Gastrocnemius medialis (tissue), 4 donors: ENCODE results near the gene HMX1. TPM values are rescaled to one million over a fixed set of nuclear protein-coding genes. Genes with fewer than 3 reads are reported as not detected.

Source experiments
- ATAC-seq, 2 donors: fragments of 150-250 bp; one replicate each; pipeline ENCODE4 v1.9.1; 2016
- DNase-seq, 2 donors: peaks; one replicate each; pipeline ENCODE4 v3.0.0-alpha.2; 2019
- H3K27ac ChIP-seq, 4 donors: fragments of 200-600 bp; sonication (generic); 1 replicate in 1 of 4; 2 replicates in 3 of 4; pipeline ENCODE4 v1.5.1; 2016 to 2018; ENCODE audit warnings: mild to moderate bottlenecking in 2 of 4, moderate library complexity in 1 of 4
- H3K27me3 ChIP-seq, 3 donors: fragments of 200-600 bp; sonication (generic) in 2 of 3; 1 replicate in 1 of 3; 2 replicates in 2 of 3; pipeline versions ENCODE4 v1.5.1 to v1.6.0; 2016 to 2019; ENCODE audit warnings: mild to moderate bottlenecking in 1 of 3, moderate library complexity in 1 of 3
- H3K36me3 ChIP-seq, 2 donors: fragments of 200-600 bp; sonication (generic) in 1 of 2; one replicate each; pipeline ENCODE4 v1.5.1; 2017 to 2018
- H3K4me1 ChIP-seq, 2 donors: fragments of 200-600 bp; sonication (generic) in 1 of 2; one replicate each; pipeline ENCODE4 v1.5.1; 2016 to 2017; ENCODE audit warnings: mild to moderate bottlenecking in 2 of 2
- H3K4me3 ChIP-seq, 4 donors: fragments of 200-600 bp; sonication (generic) in 3 of 4; 1 replicate in 1 of 4; 2 replicates in 3 of 4; pipeline ENCODE4 v1.5.1; 2016 to 2019; ENCODE audit warnings: mild to moderate bottlenecking in 2 of 4
- H3K9me3 ChIP-seq, 3 donors: fragments of 200-600 bp; sonication (generic) in 2 of 3; 1 replicate in 1 of 3; 2 replicates in 2 of 3; pipeline ENCODE4 v1.5.1; 2016 to 2019
- POLR2A ChIP-seq, 2 donors: fragments of 450-650 bp; IDR thresholded peaks; one replicate each; pipeline ENCODE4 v1.6.1; 2017; ENCODE audit warnings: antibody characterized with exemption in 2 of 2, mild to moderate bottlenecking in 2 of 2, moderate library complexity in 2 of 2
- in situ Hi-C, 4 donors: fragments of 200-750 bp; cut with MboI; loops; one replicate each; pipeline versions ENCODE4 v1.15.0 to v1.8.0; 2017; ENCODE audit warnings: low sequenced_read_pairs in 4 of 4
- intact Hi-C: fragments of 100-400 bp; cut with DNase I; formaldehyde crosslinking; loops from one replicate; pipeline ENCODE4 v1.15.1; 2023; ENCODE audit warnings: low total_unique reads
- total RNA-seq, 4 donors: library from RNA; depleted of rRNA; stranded (reverse); fragments of >200 nt; gene quantifications; one replicate each; pipeline versions ENCODE4 v1.1.0 to v1.2.3, GENCODE V29; 2016
- TF ChIP-seq, protein P1 (sequence below), 5 experiments: fragments of 450-650 bp in 3 of 5; fragments of 200-600 bp in 2 of 5; sonication (generic) in 2 of 5; IDR thresholded peaks in 4 of 5; conservative IDR thresholded peaks in 1 of 5; 1 replicate in 4 of 5; 2 replicates in 1 of 5; pipeline ENCODE4 v1.5.1; 2016 to 2019; ENCODE audit warnings: antibody characterized with exemption in 5 of 5, mild to moderate bottlenecking in 3 of 5, moderate library complexity in 3 of 5

Gene HMX1
- total RNA-seq, 4 donors from 2014 or later: not detected

DNA sequence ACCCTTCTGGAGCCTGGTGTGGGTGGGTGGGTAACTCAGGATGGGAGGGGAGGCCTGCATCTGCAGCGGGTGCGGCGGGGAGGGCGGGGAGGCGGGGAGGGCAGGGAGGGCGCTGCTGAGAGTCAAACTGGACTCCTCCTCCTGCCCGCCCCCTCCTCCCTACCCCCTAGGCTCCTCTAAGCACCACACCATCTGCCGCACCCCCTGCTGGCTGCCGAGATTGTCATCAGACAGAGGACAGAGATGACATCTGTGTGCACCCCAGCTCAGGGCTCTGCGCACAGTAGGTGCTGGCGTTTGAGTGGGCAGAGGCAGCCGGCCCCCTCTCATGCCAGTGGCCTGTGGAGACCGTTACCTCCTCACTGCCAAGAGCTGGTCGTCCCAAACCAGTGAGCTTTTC lies 10.6 kb upstream of the HMX1 start:
- peaks cover 15 to 19% (median 17%) of the 10 kb centered on the region in 3 donors for H3K27me3 ChIP-seq
- peaks cover 0 to 6% (median 0%) of the 10 kb centered on the region in 3 donors for H3K9me3 ChIP-seq
- no peak overlapping the region for H3K27ac ChIP-seq
- H3K4me1 ChIP-seq: no peaks in the 10 kb centered on the region
- DNase-seq (no peak), ATAC-seq (no peak)
- intact Hi-C loops (no loop called here), in situ Hi-C loops (no loop called here)
- TF ChIP-seq, protein P1, sequence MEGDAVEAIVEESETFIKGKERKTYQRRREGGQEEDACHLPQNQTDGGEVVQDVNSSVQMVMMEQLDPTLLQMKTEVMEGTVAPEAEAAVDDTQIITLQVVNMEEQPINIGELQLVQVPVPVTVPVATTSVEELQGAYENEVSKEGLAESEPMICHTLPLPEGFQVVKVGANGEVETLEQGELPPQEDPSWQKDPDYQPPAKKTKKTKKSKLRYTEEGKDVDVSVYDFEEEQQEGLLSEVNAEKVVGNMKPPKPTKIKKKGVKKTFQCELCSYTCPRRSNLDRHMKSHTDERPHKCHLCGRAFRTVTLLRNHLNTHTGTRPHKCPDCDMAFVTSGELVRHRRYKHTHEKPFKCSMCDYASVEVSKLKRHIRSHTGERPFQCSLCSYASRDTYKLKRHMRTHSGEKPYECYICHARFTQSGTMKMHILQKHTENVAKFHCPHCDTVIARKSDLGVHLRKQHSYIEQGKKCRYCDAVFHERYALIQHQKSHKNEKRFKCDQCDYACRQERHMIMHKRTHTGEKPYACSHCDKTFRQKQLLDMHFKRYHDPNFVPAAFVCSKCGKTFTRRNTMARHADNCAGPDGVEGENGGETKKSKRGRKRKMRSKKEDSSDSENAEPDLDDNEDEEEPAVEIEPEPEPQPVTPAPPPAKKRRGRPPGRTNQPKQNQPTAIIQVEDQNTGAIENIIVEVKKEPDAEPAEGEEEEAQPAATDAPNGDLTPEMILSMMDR (IDR thresholded peaks at IDR 0.05 in 4 of 5, conservative IDR thresholded peaks at IDR 0.05 in 1 of 5): no peak
- no peak for TF ChIP-seq POLR2A (IDR thresholded peaks at IDR 0.05)
- H3K4me3 ChIP-seq: no peak overlapping the region
- no peaks in the 10 kb centered on the region for H3K36me3 ChIP-seq

DNA sequence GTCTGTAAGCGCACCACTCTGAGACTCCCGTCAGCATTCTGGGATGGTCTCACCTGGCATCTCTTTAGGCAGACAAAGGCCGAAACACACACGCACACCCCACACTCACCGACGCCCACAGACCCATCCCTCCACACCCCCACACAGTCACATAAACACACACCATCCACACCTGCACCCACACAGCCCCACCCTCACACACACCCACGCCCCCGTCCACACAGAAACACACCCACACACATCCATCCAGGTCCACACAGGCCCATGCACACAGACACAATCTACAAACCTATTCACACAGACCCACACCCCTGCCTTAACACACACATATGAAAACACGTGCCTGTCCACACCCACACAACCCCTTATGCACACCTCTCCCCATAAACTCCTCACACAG lies 9.2 kb upstream of the HMX1 start:
- TF ChIP-seq POLR2A (IDR thresholded peaks at IDR 0.05): no peak
- TF ChIP-seq, protein P1 (IDR thresholded peaks at IDR 0.05 in 4 of 5, conservative IDR thresholded peaks at IDR 0.05 in 1 of 5): no peak
- Histone ChIP-seq H3K4me3 (no peak overlapping the region), H3K27ac (no peak overlapping the region), H3K9me3 (no peaks in the 10 kb centered on the region), H3K27me3 (peaks cover 19 to 24% (median 23%) of the 10 kb centered on the region in 3 donors), H3K4me1 (no peaks in the 10 kb centered on the region), H3K36me3 (no peaks in the 10 kb centered on the region)
- in situ Hi-C loops: no loop called here
- intact Hi-C loops: no loop called here
- ATAC-seq (no peak), DNase-seq (no peak)

DNA sequence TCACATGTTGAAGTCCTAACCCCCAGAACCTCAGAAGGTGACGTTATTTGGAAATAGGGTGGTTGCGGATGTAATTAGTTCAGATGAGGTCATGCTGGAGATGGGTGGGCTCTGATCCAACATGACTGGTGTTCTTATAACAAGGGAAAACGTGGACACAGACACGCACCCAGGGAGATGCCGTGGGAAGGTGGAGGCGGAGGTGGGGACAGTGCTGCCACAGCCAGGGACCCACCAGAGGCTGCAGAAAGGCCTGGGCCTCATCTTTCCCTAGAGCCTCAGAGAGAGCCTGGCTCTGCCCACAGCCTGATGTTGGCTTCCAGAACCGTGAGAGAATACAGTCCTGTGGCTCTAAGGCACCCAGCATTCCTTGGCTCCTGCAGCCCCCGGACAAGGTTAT lies 7.9 kb upstream of the HMX1 start:
- Histone ChIP-seq H3K4me1 (no peaks in the 10 kb centered on the region), H3K9me3 (no peaks in the 10 kb centered on the region), H3K27ac (no peak overlapping the region), H3K27me3 (peaks cover 17 to 34% (median 33%) of the 10 kb centered on the region in 3 donors), H3K36me3 (no peaks in the 10 kb centered on the region), H3K4me3 (no peak overlapping the region)
- TF ChIP-seq, protein P1 (IDR thresholded peaks at IDR 0.05 in 4 of 5, conservative IDR thresholded peaks at IDR 0.05 in 1 of 5): no peak
- no peak for TF ChIP-seq POLR2A (IDR thresholded peaks at IDR 0.05)
- DNase-seq (no peak), ATAC-seq (no peak)
- intact Hi-C loops: no loop called here
- in situ Hi-C loops: no loop called here

DNA sequence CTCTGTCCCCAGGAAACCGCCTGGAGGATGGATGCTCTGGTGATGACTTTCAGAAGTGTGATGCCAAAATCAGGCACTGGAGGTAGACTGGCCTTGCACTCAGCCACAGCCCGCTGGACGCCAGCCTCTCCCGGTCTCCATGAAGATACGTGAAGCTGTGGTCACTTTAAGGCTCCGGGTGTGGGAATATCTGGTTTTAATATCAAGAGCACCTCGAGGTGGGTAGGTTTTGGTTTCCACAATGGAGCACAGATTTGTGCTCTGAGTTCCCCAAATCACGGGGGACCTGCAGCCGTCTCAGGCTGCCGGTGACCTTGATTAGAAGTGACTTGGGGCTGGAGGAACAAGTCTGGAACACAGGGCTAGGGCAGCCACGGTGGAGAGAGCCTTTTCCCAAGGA lies 6.8 kb upstream of the HMX1 start:
- H3K27me3 ChIP-seq: peaks cover 26 to 46% (median 45%) of the 10 kb centered on the region in 3 donors
- in situ Hi-C loops: no loop called here
- DNase-seq: no peak

DNA sequence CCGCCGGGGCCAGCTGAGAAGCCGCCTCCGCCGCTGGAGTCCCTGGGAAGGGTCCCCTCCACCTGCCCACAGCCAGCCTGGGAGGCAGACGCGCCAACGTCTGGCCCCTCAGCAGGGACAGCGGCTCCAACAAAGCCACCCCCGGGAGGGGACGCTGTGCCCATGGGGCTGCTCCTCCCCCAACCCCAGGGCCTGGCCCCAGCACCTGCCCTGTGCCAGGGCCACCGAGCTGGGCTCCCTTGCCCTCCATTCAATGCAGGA lies 6.1 kb upstream of the HMX1 start:
- Histone ChIP-seq H3K4me1 (no peaks in the 10 kb centered on the region), H3K36me3 (no peaks in the 10 kb centered on the region), H3K4me3 (no peak overlapping the region), H3K27ac (no peak overlapping the region), H3K9me3 (no peaks in the 10 kb centered on the region), H3K27me3 (peaks cover 33 to 53% (median 52%) of the 10 kb centered on the region in 3 donors)
- in situ Hi-C loops (no loop called here), intact Hi-C loops (no loop called here)
- ATAC-seq (no peak), DNase-seq (no peak)
- no peak for TF ChIP-seq POLR2A (IDR thresholded peaks at IDR 0.05)
- TF ChIP-seq, protein P1 (IDR thresholded peaks at IDR 0.05 in 4 of 5, conservative IDR thresholded peaks at IDR 0.05 in 1 of 5): no peak

More for the DNA sequence above, 6.8 kb upstream of the HMX1 start:
- Histone ChIP-seq H3K4me3 (no peak overlapping the region), H3K4me1 (no peaks in the 10 kb centered on the region), H3K27ac (no peak overlapping the region), H3K36me3 (no peaks in the 10 kb centered on the region), H3K9me3 (no peaks in the 10 kb centered on the region)
- intact Hi-C loops: no loop called here
- TF ChIP-seq, protein P1 (IDR thresholded peaks at IDR 0.05 in 4 of 5, conservative IDR thresholded peaks at IDR 0.05 in 1 of 5): no peak
- no peak for TF ChIP-seq POLR2A (IDR thresholded peaks at IDR 0.05)
- ATAC-seq: no peak
